Measurements from ENCODE around the gene DFFA.
"Not testable (repeated sequence)": the region's sequence is repeated elsewhere in the genome, so short reads cannot be mapped to it uniquely, and the experiment has no call there.

Gene DFFA

GRCh38 chr1:10504249-10504648 lies 31.9 kb upstream of the DFFA start:
- DNase-seq (ENCODE audit: low read depth): no peak

DNA sequence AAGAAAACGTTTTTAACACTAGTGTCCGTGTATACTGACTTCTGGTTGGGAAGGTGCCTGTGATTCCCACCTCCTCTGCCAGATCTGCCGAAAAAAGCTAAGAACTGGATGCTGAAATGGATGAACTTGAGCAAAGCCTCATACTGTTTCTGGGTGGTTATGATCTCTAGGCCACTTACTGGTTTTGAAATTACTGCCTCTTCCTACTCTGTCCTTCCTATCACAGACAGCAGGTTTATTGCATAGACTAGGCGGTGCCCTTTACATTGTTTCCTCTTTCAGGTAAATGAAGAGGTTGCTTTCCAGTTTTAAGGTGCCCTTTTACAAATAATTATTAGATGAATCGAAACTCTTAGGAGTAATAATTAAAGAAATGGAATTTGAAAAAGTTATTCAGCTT lies 29.9 kb upstream of the DFFA start:
- DNase-seq (ENCODE audit: low read depth): no peak

- DNase-seq (ENCODE audit: low read depth): no peak
These were observed 25.9 kb upstream of the DFFA start for GRCh38 chr1:10498231-10498630.

DNA sequence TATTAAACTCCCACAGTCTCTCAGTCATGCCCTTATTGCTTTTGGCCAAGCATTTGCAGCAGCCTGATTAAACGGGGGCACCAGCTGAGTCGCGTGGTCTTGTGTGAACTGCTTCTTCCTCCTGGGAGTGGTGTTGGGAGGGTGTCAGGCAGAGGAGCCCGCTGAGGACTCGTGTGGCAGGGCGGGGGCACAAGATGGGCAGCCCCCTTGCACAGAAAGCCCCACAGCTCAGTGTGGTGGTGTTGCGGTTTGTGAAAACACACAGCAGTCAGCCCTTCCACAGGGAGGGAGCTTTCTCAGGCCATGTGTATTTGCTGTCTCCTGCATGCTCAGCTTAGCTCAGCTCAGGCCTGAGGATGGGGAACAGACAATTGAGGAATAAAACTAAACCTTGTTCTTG lies 24.8 kb upstream of the DFFA start:
- no peak for DNase-seq (ENCODE audit: low read depth)

DNA sequence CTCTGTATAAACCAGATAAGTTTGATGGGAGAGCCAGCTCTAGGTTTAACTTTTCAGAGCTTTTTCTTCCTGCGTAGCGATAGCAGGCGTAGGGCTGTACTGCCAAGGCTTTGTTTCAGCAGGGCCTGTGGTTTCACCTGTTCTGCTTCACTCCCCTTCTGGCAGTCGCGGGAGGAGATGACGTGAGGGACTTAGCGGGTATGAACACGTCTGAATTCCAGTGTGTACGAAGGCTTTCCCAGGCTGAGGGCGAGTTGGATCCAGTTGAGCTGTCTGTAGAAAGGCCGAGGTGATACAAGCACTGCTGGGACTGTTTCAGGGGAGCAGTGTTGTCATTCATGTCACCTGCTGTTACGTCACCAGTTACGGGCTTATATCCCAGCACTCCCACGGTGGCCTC lies 23.6 kb upstream of the DFFA start:
- no peak for DNase-seq (ENCODE audit: low read depth)

- DNase-seq (ENCODE audit: low read depth): no peak
These were observed 23.1 kb upstream of the DFFA start for GRCh38 chr1:10495475-10495817.

- peak; percentile 73 for DNase-seq (ENCODE audit: low read depth)
These were observed 22.6 kb upstream of the DFFA start for GRCh38 chr1:10494754-10495474.

DNA sequence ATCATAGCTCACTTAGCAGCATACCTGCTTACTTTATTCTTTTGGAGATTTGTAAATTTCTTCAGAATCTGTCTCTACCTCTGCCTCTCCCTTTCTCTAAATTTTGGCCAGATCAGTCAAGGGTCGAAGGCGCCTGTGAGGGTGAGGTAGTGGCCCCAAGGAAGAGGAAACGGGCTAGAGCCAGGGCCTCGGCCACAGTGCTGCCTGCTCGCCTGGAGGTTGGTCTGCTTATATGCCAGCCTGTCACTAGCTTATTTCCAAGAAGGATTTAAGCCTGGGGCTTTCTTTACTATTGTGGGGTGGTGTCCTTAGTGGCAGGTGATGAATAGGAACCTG lies 22.1 kb upstream of the DFFA start:
- DNase-seq (ENCODE audit: low read depth): no peak

- no peak for DNase-seq (ENCODE audit: low read depth)
These were observed 18.1 kb upstream of the DFFA start for GRCh38 chr1:10490286-10490970.

DNA sequence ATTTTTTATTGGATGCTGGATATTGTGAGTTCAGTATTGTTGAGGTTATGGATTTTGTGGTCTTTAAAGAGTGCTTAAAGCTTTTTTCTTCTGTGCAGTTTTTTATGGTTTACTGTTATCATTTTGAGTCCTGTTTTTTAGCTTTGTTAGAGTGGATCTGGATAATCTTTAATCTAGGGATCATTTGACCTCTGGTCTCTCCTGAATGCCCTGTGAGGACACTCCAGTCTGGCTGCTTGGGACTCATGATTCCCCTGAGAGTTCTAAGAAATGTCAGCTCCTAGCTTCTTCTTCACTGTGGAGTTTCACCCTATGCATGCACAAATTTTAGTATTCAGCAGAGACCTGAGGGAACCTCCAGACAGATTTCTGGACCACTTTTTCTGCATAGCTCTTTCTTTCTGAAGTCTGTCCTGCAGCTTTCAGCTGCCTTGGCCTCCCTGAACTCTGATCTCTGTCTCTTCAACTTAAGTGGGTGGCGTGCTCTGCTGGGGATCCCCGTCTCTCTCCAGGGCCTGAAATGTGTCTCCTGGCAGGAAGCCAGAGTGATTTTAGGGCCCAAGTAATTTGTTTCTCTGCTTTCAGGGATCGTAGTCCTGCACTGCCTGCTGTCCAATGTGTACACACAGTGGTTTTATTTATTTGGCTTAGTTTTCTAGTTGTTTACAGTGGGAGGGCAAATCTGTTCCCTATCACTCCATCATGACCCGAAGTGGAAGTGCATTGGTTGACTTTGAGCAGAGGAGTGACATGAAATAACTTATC lies 17.1 kb upstream of the DFFA start:
- no peak for DNase-seq (ENCODE audit: low read depth)

GRCh38 chr1:10484521-10484920 lies 12.2 kb upstream of the DFFA start:
- no peak for DNase-seq (ENCODE audit: low read depth)

GRCh38 chr1:10480614-10481013 lies 8.3 kb upstream of the DFFA start:
- DNase-seq (ENCODE audit: low read depth): no peak

- DNase-seq (ENCODE audit: low read depth): no peak
These were observed 7.0 kb upstream of the DFFA start for GRCh38 chr1:10479296-10479695.

- DNase-seq (ENCODE audit: low read depth): no peak
These were observed 3.2 kb upstream of the DFFA start for GRCh38 chr1:10475510-10475909.

DNA sequence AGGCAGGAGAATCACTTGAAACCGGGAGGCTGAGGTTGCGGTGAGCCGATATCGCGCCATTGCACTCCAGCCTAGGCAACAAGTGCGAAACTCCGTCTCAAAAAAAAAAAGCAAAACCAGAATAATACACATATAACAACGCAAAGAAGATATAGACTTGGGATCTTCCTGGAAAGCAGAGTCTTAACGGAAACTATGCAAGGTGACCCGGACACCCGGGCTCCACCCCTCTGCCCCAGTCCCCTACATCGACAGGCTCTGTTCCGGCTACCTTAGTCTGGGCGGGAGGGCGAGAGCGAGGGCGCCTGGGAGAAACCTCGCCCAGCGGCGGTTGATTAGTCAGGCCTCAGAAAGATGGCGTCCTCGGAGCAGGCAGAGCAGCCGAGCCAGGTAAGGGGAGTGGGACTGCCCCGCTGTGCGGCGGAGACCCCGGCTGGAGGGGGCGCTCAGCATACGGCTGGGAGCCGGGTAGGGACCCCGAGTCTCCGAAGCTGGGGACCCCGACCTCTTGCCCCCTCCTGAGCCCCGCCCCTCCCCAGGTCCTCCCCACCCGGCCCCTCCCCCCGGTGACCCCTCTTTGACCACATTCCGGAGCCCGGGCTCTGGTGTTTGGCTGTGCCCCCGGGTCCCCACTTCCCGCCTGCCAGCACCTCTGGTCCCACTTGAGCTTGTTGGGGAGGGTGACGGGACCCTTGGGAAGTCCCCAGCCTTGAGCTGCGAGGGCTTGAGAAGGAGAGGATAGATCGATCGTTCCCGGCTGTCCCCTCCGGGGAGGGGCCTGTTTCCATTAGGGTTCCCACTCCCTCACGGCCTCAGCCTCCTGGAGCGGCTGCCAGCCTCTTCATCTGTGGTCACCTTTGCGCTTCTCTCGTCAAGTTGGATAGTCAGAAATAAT lies 2.5 kb upstream of the DFFA start, which contains the start of gene PEX14:
Gene PEX14, plus strand, starts transcription at position 338 of the 895 bp plus-strand sequence. Its CDS starts 17 bp downstream, at position 355.
- DNase-seq (ENCODE audit: low read depth): peak; percentile 67

- DNase-seq (ENCODE audit: low read depth): not testable (repeated sequence)
These were observed 1.9 kb upstream of the DFFA start for GRCh38 chr1:10474309-10474612.

DNA sequence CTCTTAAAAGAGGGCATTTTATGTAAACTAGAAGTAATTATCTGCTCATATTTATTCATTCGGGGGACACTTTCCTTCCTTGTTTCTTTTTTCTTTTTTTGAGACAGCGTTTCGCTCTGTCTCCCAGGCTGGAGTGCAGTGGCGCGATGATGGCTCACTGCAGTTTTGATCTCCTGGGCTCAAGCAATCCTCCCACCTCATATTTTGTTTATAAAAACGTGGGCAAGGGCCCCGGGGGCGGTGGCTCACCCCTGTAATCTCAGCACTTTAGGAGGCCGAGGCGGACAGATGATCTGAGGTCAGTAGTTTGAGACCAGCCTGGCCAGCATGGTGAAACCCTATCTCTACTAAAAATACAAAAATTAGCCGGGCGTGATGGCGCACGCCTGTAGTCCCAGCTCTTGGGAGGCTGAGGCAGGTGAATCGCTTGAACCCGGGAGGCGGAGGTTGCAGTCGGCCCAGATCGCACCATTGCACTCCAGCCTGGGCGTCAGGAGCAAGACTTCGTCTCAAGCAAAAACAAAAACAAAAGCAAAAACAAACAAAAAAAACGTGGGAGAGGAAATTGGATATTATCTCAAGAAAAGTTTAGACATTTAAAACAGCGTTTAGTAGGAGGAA lies 926 bp upstream of the DFFA start:
- DNase-seq (ENCODE audit: low read depth): no peak

- DNase-seq (ENCODE audit: low read depth): no peak
These were observed 714 bp downstream of the DFFA start for GRCh38 chr1:10471411-10472219.

GRCh38 chr1:10470043-10470442 lies 2.3 kb downstream of the DFFA start:
- DNase-seq (ENCODE audit: low read depth): no peak

- DNase-seq (ENCODE audit: low read depth): no peak
These were observed 5.3 kb downstream of the DFFA start for GRCh38 chr1:10467078-10467477.

GRCh38 chr1:10459184-10459583 lies 13.1 kb downstream of the DFFA start:
- no peak for DNase-seq (ENCODE audit: low read depth)

All from stimulated activated CD8-positive, alpha-beta memory T cell treated with anti-CD3 and anti-CD28 coated beads, Interleukin-12 subunit alpha, Interleukin-12 subunit beta, amount 100 ng/mL, for 1 hour (primary cell).